ENCODE data around the gene BST2.

BST2 gene, protein sequence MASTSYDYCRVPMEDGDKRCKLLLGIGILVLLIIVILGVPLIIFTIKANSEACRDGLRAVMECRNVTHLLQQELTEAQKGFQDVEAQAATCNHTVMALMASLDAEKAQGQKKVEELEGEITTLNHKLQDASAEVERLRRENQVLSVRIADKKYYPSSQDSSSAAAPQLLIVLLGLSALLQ

DNA sequence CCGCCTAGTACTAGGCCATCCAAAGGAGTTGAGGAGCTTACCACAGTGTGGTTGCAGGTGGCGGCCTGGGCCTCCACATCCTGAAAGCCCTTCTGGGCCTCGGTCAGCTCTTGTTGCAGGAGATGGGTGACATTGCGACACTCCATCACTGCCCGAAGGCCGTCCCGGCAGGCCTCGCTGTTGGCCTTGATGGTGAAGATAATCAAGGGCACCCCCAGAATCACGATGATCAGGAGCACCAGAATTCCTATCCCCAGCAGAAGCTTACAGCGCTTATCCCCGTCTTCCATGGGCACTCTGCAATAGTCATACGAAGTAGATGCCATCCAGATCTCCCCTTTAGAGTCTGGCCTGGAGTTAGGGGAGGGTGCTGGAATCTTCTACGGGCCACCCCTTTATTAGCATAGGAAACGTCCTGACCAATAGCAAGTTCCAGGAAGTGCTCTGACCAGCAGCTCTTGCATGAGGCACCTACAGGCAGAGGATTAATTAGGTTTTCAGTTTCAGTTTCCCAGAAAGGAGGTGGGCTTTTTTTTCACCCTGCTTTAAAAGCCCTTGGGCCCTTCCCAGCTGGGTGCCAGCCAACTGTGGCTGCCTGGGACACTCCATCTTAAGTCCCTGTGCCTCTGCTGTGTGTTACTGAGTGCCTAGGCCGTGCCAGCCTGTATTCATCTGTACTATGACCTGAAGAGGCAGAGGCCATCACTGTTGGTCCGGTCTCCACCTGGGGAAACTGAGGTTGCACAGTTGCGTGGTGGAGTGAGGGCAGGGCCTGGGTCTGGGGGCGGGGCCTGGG is at the start of gene BST2:
BST2 (minus strand) TSS at position 381 of the 796 bp plus-strand sequence; CDS start at position 326, 55 bp downstream.
- DNase-seq (ENCODE audit: insufficient read length, low spot score) (no peak), FAIRE-seq (no peak)
- TF ChIP-seq POLR2A (IDR thresholded peaks at IDR 0.05; ENCODE audit: low read depth, low read length), result no peak

DNA sequence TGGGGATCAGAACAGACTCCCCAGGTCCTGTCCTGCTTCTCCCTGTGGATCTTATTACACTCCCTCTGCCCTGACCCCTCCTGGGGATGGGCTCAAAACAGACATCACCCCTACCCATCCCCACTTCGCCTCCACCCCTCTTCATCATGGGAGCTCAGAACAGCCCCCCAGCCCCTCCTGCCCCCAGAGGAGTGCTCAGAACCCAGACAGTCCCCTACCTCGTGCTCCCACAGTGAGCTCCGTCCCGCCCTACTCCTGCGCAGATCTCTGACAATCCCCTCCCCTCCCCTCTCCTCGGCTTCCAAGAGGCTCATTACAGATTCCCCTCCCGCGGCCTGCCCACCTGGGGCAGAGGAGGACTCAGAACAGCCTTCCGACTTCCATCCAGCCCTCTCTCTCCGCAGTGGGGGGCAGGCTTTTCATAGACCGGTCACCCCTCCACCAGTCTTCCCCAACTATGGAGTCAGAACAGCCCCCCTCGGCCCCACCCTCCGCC is 49.2 kb upstream of the BST2 start:
- FAIRE-seq (no peak), DNase-seq (ENCODE audit: insufficient read length, low spot score) (no peak)
- TF ChIP-seq POLR2A (IDR thresholded peaks at IDR 0.05; ENCODE audit: low read depth, low read length), result no peak

DNA sequence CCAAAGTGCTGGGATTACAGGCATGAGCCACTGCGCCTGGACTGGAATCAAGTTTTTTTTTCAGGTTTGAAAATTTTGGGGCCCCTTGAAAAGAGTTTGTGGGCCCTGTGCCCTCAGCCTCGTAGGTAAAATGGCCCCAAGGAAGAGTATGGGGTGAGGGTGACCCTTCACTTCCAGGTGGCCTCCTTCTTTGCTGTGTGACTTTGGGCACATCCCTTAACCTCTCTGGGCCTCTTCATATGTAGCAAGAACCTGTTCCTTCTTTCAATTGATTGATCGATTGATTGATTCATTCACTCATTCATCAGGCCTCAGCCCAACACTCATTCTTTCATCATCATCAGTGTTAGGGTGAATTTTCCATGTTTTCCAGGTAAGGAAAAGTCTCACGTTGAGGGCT is 46.4 kb upstream of the BST2 start:
- no peak for FAIRE-seq
- no peak for TF ChIP-seq POLR2A (IDR thresholded peaks at IDR 0.05; ENCODE audit: low read depth, low read length)
- DNase-seq (ENCODE audit: insufficient read length, low spot score), result no peak

DNA sequence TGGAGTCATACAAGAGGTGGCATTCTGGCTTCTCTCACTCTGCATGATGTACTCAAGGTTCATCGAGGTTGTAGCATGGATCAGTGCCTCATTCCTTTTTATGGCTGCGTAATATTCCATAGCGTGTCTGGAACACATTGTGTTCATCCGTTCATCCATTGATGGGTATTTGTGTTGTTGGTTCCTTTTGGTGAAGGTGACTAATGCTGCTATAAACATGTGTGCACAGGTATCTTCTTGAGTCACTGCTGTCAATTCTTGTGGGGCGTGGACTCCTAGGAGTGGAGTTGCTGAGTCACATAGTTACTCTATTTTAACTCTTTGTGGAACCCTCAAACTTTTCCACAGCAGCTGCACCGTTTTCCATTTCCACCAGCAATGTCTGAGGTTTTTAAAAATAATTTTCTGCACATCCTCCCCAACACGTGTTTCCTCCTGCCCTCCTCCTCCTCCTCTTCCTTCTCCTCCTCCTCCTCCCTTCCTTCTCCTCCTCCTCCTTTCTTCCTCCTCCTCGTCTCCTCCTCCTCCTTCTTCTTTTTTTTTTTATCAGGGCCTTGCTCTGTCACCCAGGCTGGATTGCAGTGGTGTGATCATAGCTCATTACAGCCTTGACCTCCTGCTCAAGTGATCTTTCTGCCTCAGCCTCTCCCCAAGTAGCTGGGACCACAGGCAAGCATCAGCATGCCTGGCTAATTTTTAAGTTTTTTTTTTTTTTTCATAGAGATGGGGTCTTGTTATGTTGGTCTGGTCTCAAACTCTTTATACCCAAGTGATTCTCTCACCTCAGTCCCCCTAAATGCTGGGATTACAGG is 45.0 kb upstream of the BST2 start:
- DNase-seq (ENCODE audit: insufficient read length, low spot score), result no peak

DNA sequence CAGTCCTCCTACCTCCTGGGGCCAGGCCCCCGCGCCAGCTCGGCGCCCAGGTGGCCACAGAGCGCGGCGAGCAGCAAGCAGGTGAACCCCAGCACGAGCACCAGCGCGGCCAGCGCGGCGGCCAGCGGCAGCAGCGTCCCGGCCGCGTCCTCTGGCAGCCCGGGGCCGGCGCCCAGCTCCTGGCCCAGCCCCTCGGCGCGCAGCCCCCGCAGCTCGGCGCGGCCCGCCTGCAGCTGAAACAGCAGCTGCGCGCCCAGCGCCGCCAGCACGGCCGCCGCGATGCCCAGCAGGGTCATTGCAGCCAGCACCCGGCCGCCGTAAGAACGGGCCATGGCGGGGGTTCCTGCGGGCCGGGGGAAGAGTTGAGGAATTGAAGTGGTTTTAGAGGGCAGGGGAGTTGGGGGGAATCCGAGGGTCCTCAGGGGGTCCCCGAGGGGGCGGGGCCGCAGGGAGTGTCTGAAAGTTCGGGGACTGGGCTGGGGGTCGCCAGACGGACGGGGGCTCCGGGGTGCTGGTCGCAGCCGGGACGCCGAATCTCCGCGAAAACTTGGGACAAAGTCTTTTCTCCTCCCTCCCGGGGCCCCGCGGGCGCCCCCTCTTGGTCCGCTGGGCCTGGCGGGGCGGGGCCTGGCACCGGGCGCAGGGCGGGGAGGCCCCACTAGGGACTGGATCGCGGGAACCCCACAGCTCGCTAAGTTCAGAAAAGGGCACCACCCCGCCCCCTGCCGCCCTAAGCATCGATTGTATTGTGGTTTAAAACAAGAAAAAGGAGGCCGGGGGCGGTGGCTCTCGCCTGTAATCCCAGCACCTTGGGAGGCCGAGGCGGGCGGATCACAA is 42.9 kb upstream of the BST2 start, which contains the start of gene TMEM221:
TMEM221 (minus strand) TSS at position 538 of the 837 bp plus-strand sequence; CDS start at position 332, 206 bp downstream.
- no peak for DNase-seq (ENCODE audit: insufficient read length, low spot score)
- FAIRE-seq, result no peak
- no peak for TF ChIP-seq POLR2A (IDR thresholded peaks at IDR 0.05; ENCODE audit: low read depth, low read length)

More for the DNA sequence above, 45.0 kb upstream of the BST2 start:
- no peak for TF ChIP-seq POLR2A (IDR thresholded peaks at IDR 0.05; ENCODE audit: low read depth, low read length)
- FAIRE-seq, result no peak

DNA sequence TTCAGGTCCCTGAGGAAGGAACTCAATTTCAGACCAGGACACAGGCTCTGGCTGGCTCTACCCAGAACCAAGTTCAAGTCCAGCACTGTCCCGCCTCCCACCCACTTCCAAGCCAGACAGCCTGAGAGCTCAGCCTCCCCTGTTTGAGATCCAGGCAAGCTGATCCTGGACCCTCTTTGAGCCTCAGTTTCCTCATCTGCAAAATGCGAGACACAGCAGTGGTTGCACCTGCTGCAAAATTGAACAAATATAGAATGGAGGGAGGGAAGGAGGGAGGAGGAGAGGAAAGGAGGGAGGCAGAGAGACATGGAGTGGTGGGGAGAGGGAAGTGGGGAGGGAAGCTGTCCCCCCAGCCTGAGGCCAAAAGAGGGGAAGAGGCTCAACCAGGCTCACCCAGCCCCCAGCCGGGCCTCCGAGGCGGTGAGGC is 42.3 kb upstream of the BST2 start:
- FAIRE-seq (no peak), DNase-seq (ENCODE audit: insufficient read length, low spot score) (no peak)
- TF ChIP-seq POLR2A (IDR thresholded peaks at IDR 0.05; ENCODE audit: low read depth, low read length), result no peak

DNA sequence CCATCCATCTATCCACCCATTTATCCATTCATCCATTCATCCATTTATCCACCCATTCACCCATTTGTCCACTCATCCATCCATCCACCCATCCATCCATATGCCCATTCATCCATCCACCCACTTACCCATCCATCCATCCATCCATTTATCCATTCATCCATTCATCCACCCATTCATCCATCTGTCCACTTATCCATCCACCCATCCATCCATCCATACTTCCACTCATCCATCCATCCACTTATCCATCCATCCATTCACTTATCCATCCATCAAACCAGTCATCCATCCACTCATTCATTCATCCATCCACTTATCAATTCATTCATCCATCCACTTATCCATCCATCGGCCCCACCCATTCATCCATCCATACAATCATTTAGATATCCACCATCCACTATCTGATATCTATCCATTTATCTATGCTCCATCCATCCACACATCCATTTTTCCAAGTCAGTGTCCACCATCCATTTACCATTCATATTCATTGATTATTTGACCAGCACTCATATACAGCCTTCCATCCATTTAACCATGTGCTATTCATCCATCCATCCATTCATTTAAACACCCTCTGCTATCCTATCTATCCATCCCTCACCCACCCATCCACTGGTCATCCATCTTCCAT is 40.2 kb upstream of the BST2 start:
- no peak for FAIRE-seq
- no peak for DNase-seq (ENCODE audit: insufficient read length, low spot score)
- TF ChIP-seq POLR2A (IDR thresholded peaks at IDR 0.05; ENCODE audit: low read depth, low read length), result no peak

DNA sequence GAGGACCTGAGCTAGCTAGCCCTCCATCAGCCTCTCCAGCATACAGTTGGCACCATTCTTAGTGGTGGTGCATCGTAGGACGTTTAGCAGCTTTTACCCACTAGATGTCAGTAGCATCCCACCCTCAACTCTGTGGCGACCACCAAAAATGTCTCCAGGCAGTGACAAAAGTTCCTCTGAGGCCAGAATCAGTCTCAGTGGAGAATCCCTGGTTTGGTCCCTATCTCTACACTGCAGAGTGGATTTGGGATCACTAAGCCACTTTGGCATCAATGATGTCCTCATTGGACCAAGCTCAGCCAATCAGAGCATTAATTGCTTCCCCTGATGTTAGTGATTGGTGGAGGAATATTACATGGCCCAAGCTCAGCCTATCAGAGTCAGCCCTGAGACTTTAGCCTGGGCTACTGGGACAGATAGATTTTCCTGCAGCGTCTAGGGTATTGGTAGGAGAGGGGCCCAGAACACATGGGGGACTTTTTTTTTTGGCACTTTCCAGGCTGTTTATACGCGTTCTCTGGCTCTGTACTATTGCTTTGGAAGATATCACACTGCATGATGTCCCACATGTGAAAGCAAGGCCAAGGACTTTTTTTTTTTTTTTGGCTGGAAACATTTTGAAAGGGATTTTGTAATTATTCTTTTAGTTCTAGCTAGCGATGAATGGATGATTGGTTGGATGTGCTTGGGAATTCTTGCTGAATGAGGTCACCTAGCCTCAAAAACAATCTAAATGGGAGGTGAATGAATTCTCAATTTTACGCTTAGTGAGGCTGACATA is 36.0 kb upstream of the BST2 start:
- TF ChIP-seq POLR2A (IDR thresholded peaks at IDR 0.05; ENCODE audit: low read depth, low read length), result no peak
- DNase-seq (ENCODE audit: insufficient read length, low spot score) (no peak), FAIRE-seq (no peak)

DNA sequence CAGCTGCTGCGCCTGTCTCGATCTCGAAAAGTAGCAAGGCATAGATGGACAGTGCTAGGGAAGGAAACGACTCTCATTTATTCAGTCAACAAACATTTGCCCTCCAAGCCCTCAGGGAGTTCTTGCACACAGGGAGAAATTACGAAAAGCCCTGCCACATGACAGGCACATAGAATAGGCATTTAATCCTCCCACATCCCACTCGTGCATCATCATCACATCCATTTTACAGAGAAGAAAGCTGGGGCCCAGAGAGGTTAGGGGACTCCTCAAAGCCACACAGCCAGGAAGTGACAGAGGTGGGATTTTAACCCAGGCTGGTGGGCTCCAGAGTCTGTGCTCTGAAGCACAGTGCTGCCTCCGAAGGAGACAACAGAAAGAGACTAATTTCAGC is 31.4 kb upstream of the BST2 start:
- TF ChIP-seq POLR2A (IDR thresholded peaks at IDR 0.05; ENCODE audit: low read depth, low read length), result no peak
- no peak for FAIRE-seq

DNA sequence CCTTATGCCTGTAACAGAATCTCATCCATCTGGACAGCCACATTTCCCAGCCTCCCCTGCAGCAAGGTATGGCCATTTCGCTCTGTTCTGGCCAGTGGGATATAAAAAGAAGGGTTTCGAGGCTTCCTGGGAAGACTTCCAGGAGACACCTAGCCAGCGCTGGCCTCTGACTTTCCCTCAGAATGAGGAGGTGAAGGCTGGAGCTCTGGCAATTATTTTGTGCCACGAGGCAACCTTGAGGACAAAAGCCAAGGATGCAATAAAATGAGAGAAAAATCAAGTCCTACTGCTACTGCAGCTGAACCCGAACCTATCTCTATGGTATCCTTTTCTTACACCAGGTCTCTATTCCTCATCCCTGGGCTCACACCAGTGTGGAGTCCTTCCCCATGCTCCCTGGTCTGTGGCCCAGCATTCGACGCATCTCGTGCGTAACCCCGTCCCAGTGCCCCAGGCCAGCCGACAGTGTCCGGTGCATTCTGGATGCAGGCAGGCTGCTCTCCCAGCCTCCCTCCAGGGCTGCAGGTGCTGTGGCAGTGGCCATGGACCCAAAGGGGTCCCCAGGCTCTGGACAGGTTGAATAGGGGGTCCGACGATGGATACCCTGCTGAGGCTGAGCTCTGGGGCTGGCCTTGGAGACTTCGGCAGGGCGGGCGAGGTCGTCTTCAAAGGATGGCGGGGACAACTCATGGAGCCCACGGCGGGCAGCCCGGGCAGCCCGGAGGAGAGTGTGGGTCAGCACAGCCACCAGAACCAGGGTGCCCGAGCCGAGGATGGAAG is 30.9 kb upstream of the BST2 start:
- no peak for FAIRE-seq
- TF ChIP-seq POLR2A (IDR thresholded peaks at IDR 0.05; ENCODE audit: low read depth, low read length), result no peak
- no peak for DNase-seq (ENCODE audit: insufficient read length, low spot score)

More for the DNA sequence above, 31.4 kb upstream of the BST2 start:
- no peak for DNase-seq (ENCODE audit: insufficient read length, low spot score)

DNA sequence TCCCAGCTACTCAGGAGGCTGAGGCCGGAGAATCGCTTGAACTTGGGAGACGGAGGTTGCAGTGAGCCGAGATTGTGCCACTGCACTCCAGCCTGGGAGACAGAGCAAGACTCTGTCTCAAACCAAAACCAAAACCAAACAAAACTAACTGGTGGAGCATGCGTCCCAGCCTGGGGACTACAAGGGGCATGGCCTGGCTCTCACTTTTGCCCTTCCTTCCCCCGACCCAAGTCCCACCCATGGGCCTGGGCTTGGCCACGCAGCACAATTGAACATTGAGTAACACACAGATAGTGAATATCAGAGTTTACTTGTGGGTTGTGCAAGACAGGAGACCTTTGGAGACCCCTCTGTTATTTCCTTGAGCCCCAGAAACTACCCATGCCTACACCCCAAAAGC is 29.8 kb upstream of the BST2 start:
- no peak for DNase-seq (ENCODE audit: insufficient read length, low spot score)
- FAIRE-seq, result no peak
- no peak for TF ChIP-seq POLR2A (IDR thresholded peaks at IDR 0.05; ENCODE audit: low read depth, low read length)

Measured in H54 (cell line).